BE2C (cell line): ENCODE measurements around the gene ABHD12.

Experiments
- DNase-seq: peaks from one replicate; pipeline ENCODE4 v3.0.0-alpha.2; 2020
- H3K27me3 ChIP-seq: fragments of 250-450 bp; sonication (Bioruptor Pico); 2 replicates; pipeline ENCODE4 v1.5.1; 2020; ENCODE audit warnings: mild to moderate bottlenecking
- H3K36me3 ChIP-seq: fragments of 250-450 bp; sonication (Bioruptor Pico); 2 replicates; pipeline ENCODE4 v1.5.1; 2020; ENCODE audit warnings: mild to moderate bottlenecking
- H3K4me1 ChIP-seq: fragments of 250-450 bp; sonication (Bioruptor Pico); 2 replicates; pipeline ENCODE4 v1.5.1; 2020
- H3K4me3 ChIP-seq: 2 replicates; pipeline ENCODE4 v1.5.1; 2011; ENCODE audit warnings: low read depth, low read length
- H3K9me3 ChIP-seq: fragments of 250-450 bp; sonication (Bioruptor Pico); 2 replicates; pipeline ENCODE4 v1.5.1; 2020
- CTCF ChIP-seq: IDR thresholded peaks from 2 replicates; pipeline ENCODE4 v1.5.1; 2012; ENCODE audit warnings: mild to moderate bottlenecking, low read depth, low read length

The ABHD12 gene

GRCh38 chr20:25378189-25378883 is 12.3 kb downstream of the ABHD12 start:
- Histone ChIP-seq H3K4me3 (no peak overlapping the region), H3K27me3 (no peaks in the 10 kb centered on the region), H3K9me3 (no peaks in the 10 kb centered on the region), H3K4me1 (no peaks in the 10 kb centered on the region; the same call in 1 of the 2 replicates), H3K36me3 (peaks cover 19% of the 10 kb centered on the region)
- no peak for DNase-seq
- no peak for TF ChIP-seq CTCF

GRCh38 chr20:25376886-25377285 is 13.7 kb downstream of the ABHD12 start:
- Histone ChIP-seq H3K27me3 (no peaks in the 10 kb centered on the region), H3K9me3 (no peaks in the 10 kb centered on the region), H3K4me3 (no peak overlapping the region), H3K4me1 (no peaks in the 10 kb centered on the region; the same call in 1 of the 2 replicates), H3K36me3 (peaks cover 11% of the 10 kb centered on the region)
- TF ChIP-seq CTCF = no peak
- no peak for DNase-seq

GRCh38 chr20:25376236-25376635 is 14.4 kb downstream of the ABHD12 start:
- Histone ChIP-seq H3K4me3 (no peak overlapping the region), H3K4me1 (no peaks in the 10 kb centered on the region; the same call in 1 of the 2 replicates), H3K9me3 (no peaks in the 10 kb centered on the region), H3K36me3 (peaks cover 8% of the 10 kb centered on the region; the same call in 1 of the 2 replicates), H3K27me3 (no peaks in the 10 kb centered on the region)
- no peak for DNase-seq
- no peak for TF ChIP-seq CTCF

- H3K4me1 ChIP-seq = no peaks in the 10 kb centered on the region; the same call in 1 of the 2 replicates
- no peaks in the 10 kb centered on the region for H3K9me3 ChIP-seq
- H3K27me3 ChIP-seq = no peaks in the 10 kb centered on the region
- H3K36me3 ChIP-seq = peaks cover 8% of the 10 kb centered on the region; the same call in 1 of the 2 replicates
- H3K4me3 ChIP-seq = no peak overlapping the region
- no peak for TF ChIP-seq CTCF
- no peak for DNase-seq
These were observed 15.8 kb downstream of the ABHD12 start for GRCh38 chr20:25374842-25375241.

GRCh38 chr20:25372584-25373336 is 17.9 kb downstream of the ABHD12 start:
- Histone ChIP-seq H3K4me3 (no peak overlapping the region), H3K9me3 (no peaks in the 10 kb centered on the region), H3K4me1 (no peaks in the 10 kb centered on the region), H3K36me3 (0 out of 2 replicates have a peak, but pooled peaks cover 6% of the 10 kb centered on the region), H3K27me3 (no peaks in the 10 kb centered on the region)
- TF ChIP-seq CTCF = no peak
- no peak for DNase-seq

GRCh38 chr20:25369971-25370370 is 20.7 kb downstream of the ABHD12 start:
- DNase-seq = no peak
- no peak for TF ChIP-seq CTCF
- Histone ChIP-seq H3K9me3 (0 out of 2 replicates have a peak, but pooled peaks cover 3% of the 10 kb centered on the region), H3K27me3 (no peaks in the 10 kb centered on the region), H3K4me3 (no peak overlapping the region), H3K4me1 (no peaks in the 10 kb centered on the region), H3K36me3 (0 out of 2 replicates have a peak, but pooled peaks cover 6% of the 10 kb centered on the region)
